GM19239 (cell line): Measurements from ENCODE around the gene TREX2.

Experiments used
- DNase-seq: peaks from one replicate; pipeline ENCODE4 v3.0.0; 2011; ENCODE audit warnings: low spot score; ENCODE audit not compliant: insufficient read length
- FAIRE-seq: peaks from 2 replicates; lab custom pipeline; 2011; peaks lifted over from hg19 to GRCh38; lab: Jason Lieb, UNC

Gene TREX2

DNA sequence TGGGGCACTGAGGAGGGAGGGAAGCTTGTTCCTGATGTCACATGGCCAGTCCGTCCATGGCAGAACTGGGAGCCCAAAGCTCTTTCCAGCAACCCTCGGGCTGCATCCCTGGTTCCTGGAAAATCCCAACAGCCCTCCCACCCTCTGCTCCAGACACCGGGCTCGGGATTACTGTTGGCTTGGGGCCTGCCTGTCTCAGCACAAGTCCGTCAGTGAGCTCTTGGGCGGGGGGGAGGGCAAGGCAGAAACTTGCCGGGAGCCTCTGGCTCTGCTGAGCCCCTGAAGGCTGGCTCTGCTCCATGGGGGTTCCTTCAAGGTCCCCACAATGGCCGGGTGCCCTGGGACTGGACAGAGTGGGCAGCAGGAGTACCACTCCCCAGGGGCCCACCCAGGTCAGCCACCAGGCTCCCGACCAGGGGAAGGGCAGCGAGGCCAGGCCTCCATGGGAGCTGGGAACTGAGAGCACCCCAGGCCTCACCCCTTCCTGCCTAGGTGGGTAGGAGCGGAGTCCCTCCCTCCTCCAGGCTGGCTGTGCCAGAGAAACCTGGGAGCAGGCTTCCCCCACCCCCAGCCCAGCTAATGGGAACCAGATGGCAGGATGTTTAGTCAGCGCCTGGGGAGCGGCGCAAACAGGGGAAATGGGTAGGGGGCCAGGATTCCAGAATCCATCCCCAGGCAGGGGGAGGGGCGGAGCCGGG lies 31.0 kb upstream of the TREX2 start:
- DNase-seq = no peak

DNA sequence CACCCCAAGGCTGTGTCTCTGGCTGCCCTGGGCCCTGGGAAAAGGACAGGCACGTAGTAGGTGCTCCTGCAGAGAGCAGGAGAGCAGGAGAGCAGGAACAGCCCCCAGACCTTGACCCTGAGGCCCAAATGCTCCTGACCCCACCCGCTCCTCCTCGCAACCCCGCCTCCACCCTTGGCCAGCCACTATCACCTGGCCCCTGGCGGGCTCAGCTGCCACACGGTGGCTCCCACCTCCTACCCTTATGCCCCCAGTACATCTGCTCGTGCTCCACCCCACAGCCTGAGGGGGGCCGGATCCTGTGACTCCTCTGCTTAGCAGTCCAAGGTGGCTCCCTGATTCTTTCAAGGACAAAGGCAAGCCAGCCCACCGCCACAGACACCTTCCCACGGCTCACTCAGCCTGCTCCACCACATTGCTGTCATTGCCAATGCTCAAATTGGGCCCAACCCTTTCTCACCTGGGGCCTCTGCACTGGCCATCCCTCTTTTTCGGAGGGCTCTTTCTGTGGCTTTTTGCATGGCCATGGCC lies 30.0 kb upstream of the TREX2 start:
- DNase-seq (no peak), FAIRE-seq (no peak)

More for the DNA sequence above, 31.0 kb upstream of the TREX2 start:
- FAIRE-seq = no peak

DNA sequence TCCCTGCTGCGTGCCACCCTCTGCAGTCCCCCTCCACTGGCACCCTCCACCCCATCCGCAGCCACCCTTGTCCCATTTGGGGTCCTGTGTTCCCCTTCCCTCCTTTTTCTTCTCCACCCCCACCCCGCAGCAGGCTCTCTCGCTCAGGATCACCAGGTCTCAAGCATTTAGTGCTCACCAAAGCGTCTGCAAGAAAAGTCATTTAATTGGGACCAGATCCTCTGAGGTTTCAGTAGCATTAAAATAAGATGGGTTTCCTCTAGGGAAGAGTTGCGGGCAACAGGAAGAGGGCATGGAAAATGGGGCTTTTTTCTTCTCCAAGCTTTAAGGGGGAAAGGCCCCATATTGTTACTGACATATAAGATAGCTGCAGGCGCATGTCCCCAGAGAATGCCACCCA lies 29.4 kb upstream of the TREX2 start:
- no peak for FAIRE-seq
- DNase-seq = no peak

DNA sequence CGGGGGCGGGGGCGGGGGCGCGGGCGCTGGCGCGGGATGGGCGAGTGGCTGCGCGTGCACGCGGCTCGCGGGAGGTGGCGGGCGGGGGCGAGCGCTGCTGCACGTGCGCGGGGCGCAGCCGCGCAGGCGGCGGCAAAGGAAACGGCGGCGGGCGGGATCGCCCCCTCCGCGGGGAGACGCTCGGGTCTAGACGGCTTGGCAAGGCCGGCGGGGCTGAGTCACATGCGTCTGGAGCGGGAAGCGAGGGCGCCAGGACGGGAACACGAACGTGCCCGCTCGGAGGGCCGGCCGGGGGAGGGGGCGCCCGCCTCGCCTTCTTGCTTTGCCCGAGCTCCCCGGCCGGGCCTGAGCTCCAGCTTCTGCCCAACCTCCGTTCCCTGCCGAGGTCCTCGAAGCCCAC lies 28.9 kb upstream of the TREX2 start:
- no peak for FAIRE-seq
- no peak for DNase-seq

- DNase-seq (no peak), FAIRE-seq (no peak)
Observed at GRCh38 chrX:153474266-153474665, 28.4 kb upstream of the TREX2 start.

GRCh38 chrX:153473126-153473525 lies 27.3 kb upstream of the TREX2 start:
- FAIRE-seq = no peak
- no peak for DNase-seq

DNA sequence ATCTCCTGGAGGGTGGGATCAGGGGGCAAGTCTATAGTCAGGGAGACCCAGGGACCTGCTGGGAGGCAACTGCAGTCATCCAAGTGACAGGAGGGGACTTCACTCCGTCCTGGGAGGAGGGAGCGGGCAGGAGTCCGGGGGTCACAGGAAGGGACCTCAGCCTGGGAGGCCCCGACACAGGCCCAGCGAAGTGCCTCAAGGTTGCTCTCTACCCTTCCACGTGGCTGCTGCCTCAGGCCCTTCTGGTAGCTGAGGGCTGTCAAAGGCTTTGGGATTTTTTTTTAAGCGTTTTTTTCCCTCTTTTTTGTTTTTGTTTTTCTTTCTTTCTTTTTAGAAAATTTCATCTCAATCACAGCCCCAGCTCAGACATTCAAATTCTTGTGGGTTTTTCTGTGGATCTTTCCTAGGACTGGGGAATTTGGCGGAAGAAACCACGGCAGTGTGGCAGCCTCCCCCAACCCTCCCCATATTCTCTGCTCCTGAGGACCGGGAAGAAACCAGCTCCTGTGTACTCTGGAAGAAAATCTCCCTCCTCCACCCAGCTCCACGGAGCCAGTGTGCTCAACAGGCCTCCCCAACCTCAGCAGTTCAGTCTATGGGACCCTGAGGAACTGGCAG lies 25.9 kb upstream of the TREX2 start:
- DNase-seq (no peak), FAIRE-seq (peak; percentile 48)

- peak; percentile 88 for FAIRE-seq
- DNase-seq = peak; percentile 91
Observed at GRCh38 chrX:153470411-153471363, 24.8 kb upstream of the TREX2 start, which contains the start of gene HAUS7. Gene HAUS7, minus strand, starts transcription at chrX:153470576. Its CDS starts 19 bp downstream, at chrX:153470557.

GRCh38 chrX:153469811-153470410 lies 24.1 kb upstream of the TREX2 start:
- DNase-seq = no peak
- FAIRE-seq = peak; percentile 52

DNA sequence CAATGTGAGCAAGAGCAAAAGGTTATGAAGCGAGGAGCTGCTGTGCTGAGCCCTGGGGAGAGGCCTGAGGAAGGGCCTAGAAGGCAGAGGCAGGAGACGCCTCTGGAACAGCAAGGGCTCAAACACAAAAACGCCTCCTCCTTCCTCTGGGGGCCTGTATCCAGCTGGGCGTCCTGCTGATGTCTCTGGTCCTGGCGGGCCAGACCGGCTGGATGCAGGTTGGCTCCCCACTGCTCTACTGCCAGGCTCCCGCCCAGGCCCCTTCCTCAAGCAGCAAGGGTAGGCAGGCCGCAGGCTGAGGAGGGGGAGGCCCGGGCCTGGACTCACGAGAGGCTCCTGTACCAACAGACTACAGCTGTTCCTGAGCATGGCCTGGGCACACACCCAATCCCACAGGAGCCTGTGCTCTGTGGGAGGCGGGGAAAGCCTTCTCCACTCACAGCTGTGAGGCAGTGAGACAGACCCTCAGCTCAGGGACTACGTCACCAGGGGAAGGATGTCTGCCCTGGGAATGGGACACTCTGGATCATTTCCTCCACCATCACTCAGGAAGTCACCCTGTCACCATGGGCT lies 22.2 kb upstream of the TREX2 start:
- no peak for FAIRE-seq
- no peak for DNase-seq

GRCh38 chrX:153465691-153466380 lies 20.0 kb upstream of the TREX2 start:
- FAIRE-seq (no peak), DNase-seq (no peak)

DNA sequence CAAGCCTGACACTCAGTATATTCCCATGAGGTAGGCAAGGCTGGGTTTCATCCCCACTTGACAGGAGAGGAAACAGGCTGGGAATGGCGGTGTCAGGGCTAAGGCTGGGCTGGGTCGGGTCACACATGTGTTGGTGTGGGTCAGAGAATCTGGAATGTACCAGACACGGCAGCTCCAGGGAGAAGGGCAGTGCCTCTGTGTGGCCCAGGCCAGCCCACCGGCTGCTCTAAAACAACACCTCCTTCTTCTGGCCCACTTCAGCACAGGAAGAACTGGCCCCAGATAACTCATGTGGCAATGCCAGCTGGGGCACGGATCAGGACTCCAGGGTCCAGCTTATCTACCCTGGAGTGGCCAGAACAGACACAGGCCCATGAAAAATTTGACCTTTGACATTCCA lies 18.3 kb upstream of the TREX2 start:
- FAIRE-seq (no peak), DNase-seq (no peak)

- no peak for FAIRE-seq
- DNase-seq = no peak
Observed at GRCh38 chrX:153463556-153463955, 17.7 kb upstream of the TREX2 start.

GRCh38 chrX:153463031-153463430 lies 17.2 kb upstream of the TREX2 start:
- FAIRE-seq (no peak), DNase-seq (no peak)

- no peak for FAIRE-seq
- no peak for DNase-seq
Observed at GRCh38 chrX:153462291-153462690, 16.4 kb upstream of the TREX2 start.

- DNase-seq = no peak
Observed at GRCh38 chrX:153460826-153461225, 15.0 kb upstream of the TREX2 start.

DNA sequence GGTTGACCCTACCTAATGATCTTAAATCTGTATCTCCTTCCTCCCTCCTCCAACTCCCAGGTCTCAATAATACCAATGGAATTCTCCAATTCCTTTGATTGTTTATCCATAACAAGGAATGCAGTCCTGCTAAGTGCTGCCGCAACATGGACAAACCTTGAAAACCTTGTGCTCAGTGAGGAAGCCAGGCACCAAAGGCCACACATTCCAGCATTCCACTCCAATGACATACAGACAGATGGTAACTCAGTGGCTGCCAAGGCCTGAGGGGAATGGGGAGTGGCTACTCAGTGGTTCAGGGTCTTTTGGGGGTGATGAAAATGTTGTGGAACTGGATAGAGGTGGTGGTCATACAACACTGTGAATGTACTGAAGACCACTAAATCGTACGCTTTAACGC lies 14.1 kb upstream of the TREX2 start:
- FAIRE-seq (no peak), DNase-seq (no peak)

More at GRCh38 chrX:153460826-153461225, 15.0 kb upstream of the TREX2 start:
- peak; percentile 70 for FAIRE-seq

GRCh38 chrX:153458476-153458875 lies 12.6 kb upstream of the TREX2 start:
- no peak for DNase-seq
- FAIRE-seq = peak; percentile 51

DNA sequence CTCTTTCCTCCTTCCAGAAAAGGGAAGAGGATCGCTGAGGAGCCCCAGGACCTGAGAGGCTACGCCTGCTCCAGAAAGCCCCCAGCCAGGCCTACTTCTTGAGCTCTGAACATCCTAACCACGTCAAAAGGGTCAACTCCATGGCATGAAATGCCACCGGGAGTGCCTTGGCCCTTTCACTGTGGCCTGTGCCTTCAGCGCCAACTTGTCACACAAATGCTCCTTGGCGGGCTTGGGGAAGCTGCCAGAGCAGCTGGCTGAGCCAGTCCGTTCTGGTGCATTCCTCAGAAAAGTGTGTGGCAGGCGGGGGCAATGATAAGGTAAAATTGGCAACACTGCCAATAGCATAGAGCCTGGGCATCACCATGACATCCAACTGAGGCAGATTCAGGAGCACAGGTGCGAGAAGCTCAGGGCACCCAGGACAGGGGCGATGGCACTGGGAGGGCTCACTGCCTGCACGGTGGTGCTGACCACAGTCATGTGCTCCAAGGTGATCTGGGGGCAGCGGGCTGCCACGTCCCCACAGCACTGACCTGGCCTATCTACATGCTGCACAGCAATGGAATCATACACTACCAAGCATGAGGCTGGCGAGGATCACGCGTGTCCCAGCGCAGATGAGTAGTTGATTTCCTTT lies 12.1 kb upstream of the TREX2 start:
- FAIRE-seq (no peak), DNase-seq (no peak)
